ENCODE results near the gene CSRP1.
A peak's percentile ranks its signal among the peaks of the same experiment; 100 is the strongest.

CSRP1 gene

DNA sequence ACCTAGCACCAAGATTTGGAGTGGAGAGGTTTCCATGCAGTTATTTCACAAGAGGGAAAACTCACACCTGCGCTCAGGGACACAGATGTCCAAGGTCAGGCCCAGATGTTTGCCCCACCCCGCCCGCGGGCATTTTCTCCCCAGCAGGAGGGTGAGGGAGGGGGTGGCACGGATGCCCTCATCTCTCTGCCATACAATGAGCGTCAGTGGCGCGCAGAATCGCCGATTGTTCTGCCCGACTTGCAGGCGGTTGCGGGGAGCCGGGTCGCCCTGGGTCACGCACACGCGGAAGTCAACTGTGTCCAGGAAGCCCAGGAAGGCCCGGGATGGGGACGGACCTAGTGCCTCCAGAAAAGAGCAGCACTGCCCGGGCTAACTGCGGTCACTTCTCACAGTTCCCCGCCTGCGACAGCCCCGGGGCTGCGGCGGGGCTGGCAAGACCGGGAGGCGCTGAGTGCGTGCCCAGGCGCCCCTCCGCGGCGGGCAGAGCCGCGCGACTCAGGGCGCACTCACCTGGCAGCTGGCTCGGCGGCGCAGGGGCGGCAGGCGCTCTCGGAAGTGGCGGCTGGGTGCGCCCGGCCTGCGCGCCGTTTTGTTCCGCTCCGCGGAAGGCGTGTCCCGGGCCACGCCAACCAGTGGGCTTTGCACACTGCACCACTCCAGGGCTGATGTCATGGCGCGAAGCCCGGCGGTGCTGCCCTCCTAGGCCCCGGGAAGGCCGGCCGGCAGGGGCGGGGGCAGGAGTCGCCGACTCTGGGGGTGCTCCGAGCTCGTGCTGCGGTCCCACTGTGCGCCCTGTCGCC is at the start of gene CSRP1:
CSRP1 (minus strand) TSS at position 567 of the 803 bp plus-strand sequence. CDS start 10,820 bp downstream, outside the sequence.
- DNase-seq (ENCODE audit: low read depth) = peak; percentile 89
- peak within 1 kb of the TSS; percentile 78 for H3K4me3 ChIP-seq (ENCODE audit: low read depth, low read length)
- TF ChIP-seq, protein P1, sequence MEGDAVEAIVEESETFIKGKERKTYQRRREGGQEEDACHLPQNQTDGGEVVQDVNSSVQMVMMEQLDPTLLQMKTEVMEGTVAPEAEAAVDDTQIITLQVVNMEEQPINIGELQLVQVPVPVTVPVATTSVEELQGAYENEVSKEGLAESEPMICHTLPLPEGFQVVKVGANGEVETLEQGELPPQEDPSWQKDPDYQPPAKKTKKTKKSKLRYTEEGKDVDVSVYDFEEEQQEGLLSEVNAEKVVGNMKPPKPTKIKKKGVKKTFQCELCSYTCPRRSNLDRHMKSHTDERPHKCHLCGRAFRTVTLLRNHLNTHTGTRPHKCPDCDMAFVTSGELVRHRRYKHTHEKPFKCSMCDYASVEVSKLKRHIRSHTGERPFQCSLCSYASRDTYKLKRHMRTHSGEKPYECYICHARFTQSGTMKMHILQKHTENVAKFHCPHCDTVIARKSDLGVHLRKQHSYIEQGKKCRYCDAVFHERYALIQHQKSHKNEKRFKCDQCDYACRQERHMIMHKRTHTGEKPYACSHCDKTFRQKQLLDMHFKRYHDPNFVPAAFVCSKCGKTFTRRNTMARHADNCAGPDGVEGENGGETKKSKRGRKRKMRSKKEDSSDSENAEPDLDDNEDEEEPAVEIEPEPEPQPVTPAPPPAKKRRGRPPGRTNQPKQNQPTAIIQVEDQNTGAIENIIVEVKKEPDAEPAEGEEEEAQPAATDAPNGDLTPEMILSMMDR (conservative IDR thresholded peaks at IDR 0.05; ENCODE audit: low read depth, low read length) = no peak

- TF ChIP-seq, protein P1 (conservative IDR thresholded peaks at IDR 0.05; ENCODE audit: low read depth, low read length) = no peak
- DNase-seq (ENCODE audit: low read depth) = no peak
- H3K4me3 ChIP-seq (ENCODE audit: low read depth, low read length) = no peak overlapping the region
Measured at GRCh38 chr1:201555593-201555945, 48.6 kb upstream of the CSRP1 start.

- TF ChIP-seq, protein P1 (conservative IDR thresholded peaks at IDR 0.05; ENCODE audit: low read depth, low read length) = no peak
- no peak for DNase-seq (ENCODE audit: low read depth)
- no peak overlapping the region for H3K4me3 ChIP-seq (ENCODE audit: low read depth, low read length)
Measured at GRCh38 chr1:201554789-201555592, 48.1 kb upstream of the CSRP1 start.

- H3K4me3 ChIP-seq (ENCODE audit: low read depth, low read length) = no peak overlapping the region
- TF ChIP-seq, protein P1 (conservative IDR thresholded peaks at IDR 0.05; ENCODE audit: low read depth, low read length) = no peak
- DNase-seq (ENCODE audit: low read depth) = no peak
Measured at GRCh38 chr1:201554190-201554600, 47.3 kb upstream of the CSRP1 start.

DNA sequence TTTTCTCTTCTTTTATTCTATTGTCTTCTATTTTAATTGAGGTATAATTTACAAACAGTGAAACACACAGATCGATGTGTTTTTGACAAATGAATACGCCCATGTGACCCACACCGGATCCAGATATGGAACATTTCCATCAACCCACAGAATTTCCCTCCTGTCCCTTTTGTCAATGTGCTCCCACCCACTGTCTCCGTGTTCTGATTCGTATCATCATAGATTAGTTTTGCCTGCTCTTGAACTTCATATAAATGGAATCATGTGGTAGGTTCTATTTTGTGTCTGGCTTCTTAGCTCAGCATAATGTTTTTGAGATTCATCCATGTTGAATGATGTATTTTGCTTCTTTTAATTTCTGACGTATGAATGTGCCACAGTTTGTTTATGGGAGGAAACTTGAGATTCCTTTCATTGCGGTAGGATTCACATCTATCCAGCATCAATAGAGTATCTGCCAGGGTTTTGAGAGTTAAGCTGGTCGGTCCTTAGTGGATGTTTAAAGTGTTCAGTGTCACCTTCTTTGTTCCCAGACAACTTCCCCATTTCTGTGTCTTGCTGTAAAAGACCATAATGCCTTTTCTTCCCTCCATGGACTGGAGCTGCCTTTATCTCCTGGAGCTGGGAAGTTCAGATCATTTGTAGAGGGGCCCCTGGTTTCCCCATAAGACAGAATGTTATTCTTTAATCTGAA is 46.7 kb upstream of the CSRP1 start:
- TF ChIP-seq, protein P1 (conservative IDR thresholded peaks at IDR 0.05; ENCODE audit: low read depth, low read length) = no peak
- DNase-seq (ENCODE audit: low read depth) = no peak
- no peak overlapping the region for H3K4me3 ChIP-seq (ENCODE audit: low read depth, low read length)

DNA sequence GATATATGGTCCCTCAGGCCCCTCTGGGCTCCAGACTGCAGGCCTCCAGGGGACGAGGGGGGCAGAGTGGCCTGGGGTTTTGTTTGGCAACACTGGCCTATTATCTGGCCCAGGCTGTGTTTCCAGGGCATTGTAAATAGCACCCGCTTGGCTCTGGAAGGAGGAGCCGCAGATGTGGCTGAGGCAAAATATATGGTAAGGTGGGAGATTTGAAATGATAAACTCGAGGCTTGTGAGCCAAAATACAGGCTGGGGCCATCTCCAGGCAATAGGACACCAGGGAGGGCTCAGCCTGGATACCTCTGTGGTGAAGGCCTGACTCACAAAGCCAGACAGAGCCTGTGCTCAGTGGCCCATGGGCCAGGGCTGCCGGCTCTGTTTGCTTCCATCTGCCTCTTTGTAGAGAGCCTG is 46.0 kb upstream of the CSRP1 start:
- DNase-seq (ENCODE audit: low read depth) = peak; percentile 57
- TF ChIP-seq, protein P1 (conservative IDR thresholded peaks at IDR 0.05; ENCODE audit: low read depth, low read length) = no peak
- no peak overlapping the region for H3K4me3 ChIP-seq (ENCODE audit: low read depth, low read length)

Measured in choroid plexus epithelial cell (primary cell).